GM12801 (cell line): ENCODE results near the gene BTBD10.

Experiments used
- TF ChIP-seq, protein P1 (sequence below): IDR thresholded peaks from one replicate; pipeline ENCODE4 v1.5.1; 2011; ENCODE audit warnings: control low read depth; ENCODE audit not compliant: insufficient read length; ENCODE audit errors: extremely low read depth

BTBD10 gene

DNA sequence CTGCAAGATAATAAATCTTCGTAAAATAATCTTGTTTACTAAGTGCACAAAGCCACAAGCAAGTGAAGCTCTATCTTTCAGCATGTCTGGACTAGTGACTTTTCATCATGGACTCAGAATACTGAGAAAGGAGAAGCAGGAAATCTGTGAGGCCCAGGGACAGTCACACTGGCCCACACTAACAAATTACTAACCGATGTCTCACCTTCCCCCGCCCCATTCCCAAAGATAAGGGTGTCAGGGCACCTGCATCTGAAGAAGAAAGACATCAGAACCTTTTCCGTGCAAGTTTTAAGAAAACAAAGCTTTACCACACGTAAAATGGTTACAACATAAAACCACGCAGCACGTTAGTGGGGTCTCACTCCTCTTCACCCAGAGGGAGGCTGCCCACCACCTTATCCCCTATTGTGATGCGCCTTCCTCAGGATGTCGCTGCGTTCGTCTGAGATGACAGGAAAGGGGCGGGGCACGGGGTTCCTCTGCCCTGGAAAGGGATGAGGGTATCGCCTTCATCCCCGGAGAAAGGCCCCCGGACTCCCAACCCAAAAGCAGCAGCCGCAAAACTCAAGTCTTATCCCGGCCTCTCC, 616 bp downstream of the BTBD10 start:
- TF ChIP-seq, protein P1, sequence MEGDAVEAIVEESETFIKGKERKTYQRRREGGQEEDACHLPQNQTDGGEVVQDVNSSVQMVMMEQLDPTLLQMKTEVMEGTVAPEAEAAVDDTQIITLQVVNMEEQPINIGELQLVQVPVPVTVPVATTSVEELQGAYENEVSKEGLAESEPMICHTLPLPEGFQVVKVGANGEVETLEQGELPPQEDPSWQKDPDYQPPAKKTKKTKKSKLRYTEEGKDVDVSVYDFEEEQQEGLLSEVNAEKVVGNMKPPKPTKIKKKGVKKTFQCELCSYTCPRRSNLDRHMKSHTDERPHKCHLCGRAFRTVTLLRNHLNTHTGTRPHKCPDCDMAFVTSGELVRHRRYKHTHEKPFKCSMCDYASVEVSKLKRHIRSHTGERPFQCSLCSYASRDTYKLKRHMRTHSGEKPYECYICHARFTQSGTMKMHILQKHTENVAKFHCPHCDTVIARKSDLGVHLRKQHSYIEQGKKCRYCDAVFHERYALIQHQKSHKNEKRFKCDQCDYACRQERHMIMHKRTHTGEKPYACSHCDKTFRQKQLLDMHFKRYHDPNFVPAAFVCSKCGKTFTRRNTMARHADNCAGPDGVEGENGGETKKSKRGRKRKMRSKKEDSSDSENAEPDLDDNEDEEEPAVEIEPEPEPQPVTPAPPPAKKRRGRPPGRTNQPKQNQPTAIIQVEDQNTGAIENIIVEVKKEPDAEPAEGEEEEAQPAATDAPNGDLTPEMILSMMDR, result no peak

DNA sequence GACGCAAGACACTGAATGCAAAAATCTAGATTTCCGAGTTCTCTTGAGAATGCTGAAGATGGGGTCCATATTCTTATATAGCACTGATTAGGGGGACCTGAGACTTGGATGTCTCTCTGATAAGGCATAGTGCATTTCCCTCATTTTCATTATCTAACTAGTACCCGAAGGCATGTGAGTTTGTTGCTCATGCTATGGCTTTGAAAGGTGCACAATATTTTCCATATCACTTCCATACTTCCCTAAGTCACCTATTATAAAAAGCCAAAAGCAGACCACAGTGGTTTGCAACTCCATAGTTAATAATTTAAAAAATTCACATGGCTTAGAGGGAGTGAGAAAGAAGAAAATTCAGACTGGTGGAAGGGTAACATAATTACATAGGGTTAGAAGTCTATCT, 1.7 kb downstream of the BTBD10 start:
- TF ChIP-seq, protein P1, result no peak

DNA sequence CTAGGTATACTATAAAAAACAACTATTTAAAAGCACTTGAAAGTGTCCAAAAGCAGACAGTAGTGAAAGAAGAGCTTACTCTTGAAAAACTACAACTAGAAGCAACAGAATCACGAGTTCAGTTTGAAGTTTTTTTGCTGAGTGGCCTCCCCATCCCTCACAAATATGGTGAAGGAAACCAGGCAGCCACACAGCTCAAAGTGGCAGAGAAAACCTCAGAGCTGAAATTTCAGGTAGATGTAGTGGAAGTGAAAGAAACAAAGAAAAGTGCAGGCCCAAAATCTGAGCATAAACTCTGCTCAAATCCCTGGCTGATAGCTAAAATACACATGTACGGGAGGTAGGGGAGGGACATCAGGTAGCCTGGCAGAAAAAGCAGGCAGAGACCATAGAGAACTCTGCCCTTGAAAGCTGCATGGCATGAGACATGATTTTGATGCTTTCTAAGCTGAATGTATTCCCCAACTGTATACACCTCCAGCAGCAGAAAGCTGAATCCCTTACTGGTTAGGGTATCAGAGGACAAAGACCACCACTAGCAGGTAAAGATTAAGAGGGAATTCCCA, 12.1 kb downstream of the BTBD10 start:
- TF ChIP-seq, protein P1, result no peak

DNA sequence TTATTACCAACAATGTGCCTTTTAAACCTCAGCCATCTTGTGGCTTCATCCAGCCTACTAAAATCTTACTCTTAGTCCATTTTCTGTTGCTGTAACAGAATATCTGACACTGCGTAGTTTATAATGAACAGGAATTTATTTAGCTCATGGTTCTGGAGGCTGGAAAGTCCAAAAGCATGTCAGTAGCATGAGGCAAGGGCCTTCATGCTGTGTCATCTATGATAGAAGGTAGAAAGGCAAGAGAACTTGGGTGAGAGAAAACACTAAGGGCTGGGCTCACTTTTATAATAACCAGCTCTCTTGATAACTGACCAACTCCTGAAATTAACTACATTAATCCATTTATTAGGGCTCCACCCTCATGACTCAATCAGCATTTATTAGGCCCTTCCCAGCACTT, 13.5 kb downstream of the BTBD10 start:
- TF ChIP-seq, protein P1, result no peak

DNA sequence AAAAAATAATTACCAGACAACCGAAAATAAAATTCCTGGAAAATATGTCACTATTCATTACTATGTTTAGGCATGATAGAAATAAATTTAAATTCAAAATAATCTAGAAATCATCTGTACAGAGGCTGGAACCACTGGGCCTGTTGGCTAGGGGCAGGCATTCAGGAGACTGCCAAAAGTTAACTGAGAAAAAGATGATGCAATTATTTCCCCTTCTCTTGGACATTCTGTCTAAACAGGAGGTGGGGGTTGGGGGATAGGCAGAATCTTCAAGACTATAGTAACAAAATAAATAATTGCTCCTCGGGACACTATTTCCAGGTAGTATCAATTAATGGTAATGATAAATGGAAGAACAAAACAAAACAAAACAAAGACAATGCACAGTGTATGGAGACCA, 14.1 kb downstream of the BTBD10 start:
- TF ChIP-seq, protein P1, result no peak

DNA sequence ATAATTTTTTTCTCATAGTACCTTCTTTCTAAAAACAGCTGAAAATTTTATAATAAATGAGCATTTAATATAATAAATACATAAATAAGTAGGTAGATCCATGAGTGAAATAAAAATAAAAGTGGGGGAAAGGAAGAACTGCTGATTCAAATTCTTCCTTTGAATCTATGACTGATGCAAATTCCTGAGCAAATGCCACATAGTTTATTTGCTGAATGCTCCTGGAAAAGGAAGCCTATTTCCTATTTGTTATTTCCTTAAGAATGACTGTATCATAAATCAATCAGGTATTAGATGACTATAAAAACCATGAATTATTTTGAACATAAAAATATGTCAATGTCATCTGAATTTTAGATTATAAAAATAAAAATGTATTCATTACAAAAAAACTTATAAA, 16.6 kb downstream of the BTBD10 start:
- TF ChIP-seq, protein P1, result no peak

DNA sequence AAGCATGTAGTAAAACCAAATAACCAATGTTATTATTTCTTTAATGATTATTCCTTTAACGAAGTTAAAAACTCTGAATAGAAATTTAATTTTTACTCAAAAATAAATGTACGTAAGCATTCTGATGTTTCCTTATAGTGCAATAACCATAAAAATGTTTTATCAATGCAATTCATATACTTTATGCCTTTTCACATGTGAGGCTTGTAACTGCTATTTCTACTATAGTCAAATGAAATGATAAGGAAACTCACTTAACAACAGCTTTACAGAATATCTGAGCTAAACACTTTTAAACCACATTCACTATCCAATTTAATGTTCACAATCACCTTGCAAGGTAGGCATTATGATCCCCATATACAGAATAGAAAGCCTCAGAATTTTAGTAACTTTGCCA, 17.4 kb downstream of the BTBD10 start:
- TF ChIP-seq, protein P1, result no peak
